Fibroblast of peridontal ligament (primary cell): ENCODE data around the gene DEFB123.
A peak's percentile ranks its signal among the peaks of the same experiment; 100 is the strongest.
"Not testable (repeated sequence)": the region's sequence is repeated elsewhere in the genome, so short reads cannot be mapped to it uniquely, and the experiment has no call there.

Source experiments
- DNase-seq: peaks from one replicate; pipeline ENCODE4 v3.0.0-alpha.2; 2010; ENCODE audit errors: extremely low read depth

Gene DEFB123

DNA sequence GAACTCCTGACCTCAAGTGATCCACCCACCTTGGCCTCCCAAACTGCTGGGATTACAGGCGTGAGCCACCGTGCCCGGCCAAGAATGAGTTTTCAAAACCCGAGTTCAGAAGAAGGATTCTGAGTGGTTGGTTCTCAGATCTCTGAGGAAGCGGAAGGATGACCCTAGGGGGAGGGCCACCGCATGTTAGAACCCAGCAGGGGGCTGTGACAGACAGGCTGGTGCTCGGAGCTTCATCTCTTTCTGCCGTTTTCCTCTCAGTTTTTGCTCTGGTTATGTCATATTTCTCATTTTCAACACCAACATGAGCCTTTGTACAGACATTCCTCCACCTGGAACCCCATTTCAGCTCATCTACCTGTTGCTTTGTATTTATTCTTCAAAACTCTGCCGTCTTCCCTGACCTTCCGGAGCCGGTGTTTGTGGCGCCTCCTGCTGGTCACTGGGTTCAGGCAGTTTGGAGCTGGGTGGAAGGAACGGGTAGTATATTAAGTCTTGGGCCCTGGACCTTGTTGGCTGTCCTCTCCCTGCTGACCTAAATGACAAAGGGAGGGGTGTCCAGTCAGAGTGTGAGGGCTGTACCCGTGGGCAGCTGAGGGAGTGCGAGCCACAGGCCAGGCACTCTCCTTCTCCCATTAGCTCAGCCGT, at the start of gene DEFB123:
DEFB123 (plus strand) TSS at position 621 of the 648 bp plus-strand sequence. CDS start 67 bp downstream, outside the sequence.
- DNase-seq, result no peak

DNA sequence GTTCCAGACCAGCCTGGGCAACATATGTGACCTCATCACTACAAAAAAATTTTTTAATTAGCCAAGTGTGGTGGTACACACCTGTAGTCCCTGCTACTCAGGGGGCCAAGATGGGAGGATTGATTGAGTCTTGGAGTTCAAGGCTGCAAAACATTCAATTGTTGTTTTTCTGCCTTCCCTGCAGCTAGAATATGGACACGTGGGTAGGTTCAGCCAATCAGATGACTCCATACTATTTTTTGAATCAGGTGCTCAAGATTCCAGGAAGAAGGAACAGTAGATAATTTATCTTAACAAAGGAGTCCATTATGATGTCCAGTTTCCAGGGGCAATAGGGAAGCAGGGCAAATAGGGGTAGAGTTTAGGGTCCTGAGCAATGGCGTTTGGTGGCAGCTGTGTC, 47.6 kb upstream of the DEFB123 start:
- DNase-seq, result no peak

DNA sequence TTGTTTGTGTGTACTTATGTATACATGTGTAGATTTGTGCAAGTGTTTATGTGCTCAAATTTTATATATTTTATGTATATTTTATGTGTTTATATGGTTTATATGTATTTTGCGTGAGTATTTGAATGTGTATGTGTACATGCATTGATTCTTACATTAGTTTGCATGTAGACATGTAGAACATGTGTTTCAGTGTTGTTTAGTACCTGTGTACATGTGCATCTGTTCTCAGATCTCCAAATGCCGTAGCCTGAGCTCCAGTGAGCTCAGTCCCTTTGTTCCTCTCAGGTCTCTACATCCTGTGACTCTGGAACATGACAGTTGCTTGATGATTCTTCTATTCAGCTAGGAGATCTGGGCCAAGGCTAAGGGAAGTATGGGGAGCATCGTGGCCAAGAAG, 45.5 kb upstream of the DEFB123 start:
- no peak for DNase-seq

- DNase-seq, result no peak
Observed at GRCh38 chr20:31403886-31404285, 36.5 kb upstream of the DEFB123 start.

DNA sequence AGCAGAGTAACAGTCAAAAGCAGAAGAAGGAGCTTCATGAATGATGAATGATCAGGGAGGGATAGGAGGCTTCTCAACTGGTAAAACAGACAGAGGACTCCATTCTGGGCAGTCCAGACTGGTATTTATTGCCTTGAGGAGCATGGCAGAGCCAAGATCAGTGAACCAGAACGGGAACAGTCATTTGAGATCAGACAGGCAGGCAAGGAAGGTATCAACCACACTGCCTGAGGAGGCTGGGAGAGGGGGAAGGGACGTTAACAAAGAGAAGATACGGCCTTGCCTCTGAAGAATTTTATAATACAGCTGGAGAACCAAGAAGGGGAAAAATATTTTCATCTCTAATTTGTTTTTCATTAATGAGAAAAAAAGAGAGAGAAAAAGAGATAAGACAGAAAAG, 34.3 kb upstream of the DEFB123 start, which contains the start of gene DEFB121:
DEFB121 (minus strand) TSS at position 101 of the 400 bp plus-strand sequence; CDS start at position 38, 63 bp downstream.
- DNase-seq, result no peak

DNA sequence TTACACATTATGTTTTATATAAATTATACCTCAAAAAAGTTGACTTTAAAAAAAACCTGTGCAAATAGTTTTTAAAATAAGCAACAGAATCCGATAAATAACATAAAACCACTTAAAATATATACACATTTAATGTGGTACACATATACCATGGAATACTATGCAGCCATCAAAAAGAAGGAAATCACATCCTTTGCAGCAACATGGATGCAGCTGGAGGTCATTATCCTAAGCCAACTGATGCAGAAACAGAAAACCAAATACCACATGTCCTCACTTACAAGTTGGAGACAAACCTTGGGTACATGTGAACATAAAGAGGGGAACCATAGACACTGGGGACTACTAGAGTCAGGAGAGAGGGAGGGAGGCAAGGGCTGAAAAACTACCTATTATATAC, 30.4 kb upstream of the DEFB123 start:
- no peak for DNase-seq

- DNase-seq, result no peak
Observed at GRCh38 chr20:31414381-31414780, 26.1 kb upstream of the DEFB123 start.

DNA sequence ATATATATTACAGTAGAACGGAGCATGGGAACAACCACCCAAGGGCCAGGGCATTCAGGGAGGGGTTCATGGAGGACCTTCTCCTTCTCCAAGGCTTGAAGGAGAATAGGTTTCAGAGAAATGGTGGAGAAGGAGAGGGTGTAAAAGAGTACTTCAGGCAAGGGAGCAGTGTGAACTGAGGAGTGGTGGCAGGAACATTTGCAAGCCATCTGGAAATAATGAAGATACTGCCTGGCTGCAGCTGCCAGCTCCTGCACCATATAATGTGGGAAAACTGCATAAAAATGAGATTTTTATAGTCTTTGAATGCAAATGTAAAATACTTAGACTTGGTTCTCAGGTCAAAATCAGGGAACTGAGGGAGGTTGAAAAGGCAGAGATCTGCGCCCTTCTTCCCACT, 24.8 kb upstream of the DEFB123 start:
- DNase-seq, result no peak

- no peak for DNase-seq
Observed at GRCh38 chr20:31418307-31418706, 22.1 kb upstream of the DEFB123 start.

GRCh38 chr20:31425797-31426196, 14.6 kb upstream of the DEFB123 start:
- no peak for DNase-seq

GRCh38 chr20:31426891-31427551, 13.4 kb upstream of the DEFB123 start:
- not testable (repeated sequence) for DNase-seq

- not testable (repeated sequence) for DNase-seq
Observed at GRCh38 chr20:31427576-31427975, 12.9 kb upstream of the DEFB123 start.

DNA sequence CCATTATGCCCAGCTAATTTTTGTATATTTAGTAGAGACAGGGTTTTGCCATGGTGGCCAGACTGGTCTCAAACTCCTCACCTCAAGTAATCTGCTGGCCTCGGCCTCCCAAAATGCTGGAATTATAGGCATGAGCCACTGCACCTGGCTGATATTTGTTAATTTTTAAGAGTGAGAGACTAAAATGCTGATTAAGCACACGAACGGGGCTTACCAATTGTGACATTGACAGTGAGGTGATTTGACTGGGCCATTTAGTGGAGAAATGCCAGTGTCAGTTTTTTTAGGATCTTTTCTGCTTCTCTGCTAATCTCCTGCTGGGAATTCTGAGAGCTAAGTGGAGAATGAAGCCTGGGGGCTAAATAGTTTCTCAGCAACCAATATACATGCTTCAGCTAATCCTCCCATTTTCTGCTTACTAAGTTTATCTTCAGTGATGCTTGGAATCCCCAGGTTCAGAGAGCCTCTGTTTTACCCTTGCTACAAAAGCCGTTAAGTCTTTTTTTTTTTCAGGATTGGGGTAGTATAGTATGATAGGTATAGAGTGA, 9.8 kb upstream of the DEFB123 start:
- no peak for DNase-seq

DNA sequence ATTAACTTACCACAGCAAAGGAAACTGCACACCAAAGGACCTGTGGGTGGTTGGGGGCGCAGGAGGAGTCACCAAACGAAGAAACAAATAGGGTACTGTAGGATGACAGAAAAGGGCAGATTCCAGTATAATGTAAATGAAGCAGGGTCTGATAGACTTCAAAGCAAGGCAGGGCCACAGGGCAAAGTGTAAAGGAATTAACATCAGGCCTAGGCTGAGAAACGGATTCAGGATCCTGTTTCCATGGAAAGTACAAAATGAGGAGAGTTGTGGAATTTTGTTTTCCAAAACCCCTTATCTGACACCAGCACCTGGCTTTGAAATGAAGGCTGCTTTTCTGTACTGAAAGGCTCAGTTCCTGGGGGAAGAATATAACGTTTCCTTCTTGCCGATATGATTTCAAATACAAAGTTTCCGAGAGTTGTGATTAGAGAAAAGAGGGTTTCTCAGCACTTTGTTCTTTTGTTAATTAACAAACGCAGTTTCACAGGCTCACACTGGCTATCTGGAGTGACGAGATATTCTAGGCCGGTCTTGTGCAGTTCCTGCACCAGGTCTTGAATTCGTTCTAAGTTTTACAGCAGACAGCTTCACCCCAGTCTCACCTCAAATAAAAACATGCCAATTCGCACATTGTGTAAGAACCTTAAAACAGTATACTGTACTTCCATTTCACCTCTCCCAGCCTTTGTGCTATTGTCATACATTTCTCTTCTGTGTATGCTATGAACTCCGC, 5.8 kb downstream of the DEFB123 start:
- DNase-seq, result no peak

DNA sequence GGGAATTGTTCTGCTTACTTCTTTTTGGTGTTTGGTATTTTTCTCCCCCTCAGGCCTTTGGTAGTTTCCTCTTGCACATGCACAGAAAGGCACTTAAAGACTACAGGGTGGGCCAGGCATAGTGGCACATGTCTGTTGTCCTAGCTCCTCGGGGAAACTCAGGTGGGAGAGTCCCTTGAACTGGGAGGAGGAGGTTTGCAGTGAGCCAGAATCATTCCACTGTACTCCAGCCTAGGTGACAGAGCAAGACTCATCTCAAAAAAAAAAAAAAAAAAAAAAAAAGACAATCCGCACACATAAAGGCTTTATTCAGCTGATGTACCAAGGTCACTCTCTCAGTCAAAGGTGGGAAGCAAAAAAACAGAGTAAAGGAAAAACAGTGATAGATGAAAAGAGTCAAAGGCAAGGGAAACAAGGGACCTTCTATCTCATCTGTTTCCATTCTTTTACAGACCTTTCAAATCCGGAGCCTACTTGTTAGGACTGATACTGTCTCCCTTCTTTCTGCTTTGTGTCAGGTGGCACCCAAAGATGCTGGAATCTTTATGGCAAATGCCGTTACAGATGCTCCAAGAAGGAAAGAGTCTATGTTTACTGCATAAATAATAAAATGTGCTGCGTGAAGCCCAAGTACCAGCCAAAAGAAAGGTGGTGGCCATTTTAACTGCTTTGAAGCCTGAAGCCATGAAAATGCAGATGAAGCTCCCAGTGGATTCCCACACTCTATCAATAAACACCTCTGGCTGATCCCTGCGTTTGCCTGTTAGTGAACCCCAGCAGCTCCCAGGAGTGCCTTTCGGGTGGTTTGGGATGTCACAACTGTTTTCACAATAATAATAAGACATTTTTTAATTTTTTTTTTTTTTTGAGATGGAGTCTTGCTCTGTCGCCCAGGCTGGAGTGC, 9.3 kb downstream of the DEFB123 start:
- no peak for DNase-seq

DNA sequence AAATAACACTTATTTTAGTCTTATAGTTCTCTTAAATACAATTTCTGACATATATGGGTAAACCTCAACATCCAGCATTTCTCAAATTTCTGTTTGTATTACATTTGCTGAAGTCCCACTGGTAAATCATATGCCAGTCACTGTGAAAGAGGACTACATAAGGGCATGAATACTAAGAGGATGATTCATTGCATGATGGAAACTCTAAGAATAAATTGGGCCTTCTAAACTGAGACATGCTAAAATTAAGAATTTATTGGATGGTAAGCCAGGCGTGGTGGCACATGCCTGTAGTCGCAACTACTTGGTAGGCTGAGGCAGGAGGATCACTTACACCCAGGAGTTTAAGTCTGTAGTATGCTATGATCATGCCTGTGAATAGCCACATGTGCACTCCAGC, 12.1 kb downstream of the DEFB123 start:
- DNase-seq, result peak; percentile 29

- DNase-seq, result no peak
Observed at GRCh38 chr20:31454361-31454760, 13.9 kb downstream of the DEFB123 start.

- not testable (repeated sequence) for DNase-seq
Observed at GRCh38 chr20:31470946-31471345, 30.5 kb downstream of the DEFB123 start.

DNA sequence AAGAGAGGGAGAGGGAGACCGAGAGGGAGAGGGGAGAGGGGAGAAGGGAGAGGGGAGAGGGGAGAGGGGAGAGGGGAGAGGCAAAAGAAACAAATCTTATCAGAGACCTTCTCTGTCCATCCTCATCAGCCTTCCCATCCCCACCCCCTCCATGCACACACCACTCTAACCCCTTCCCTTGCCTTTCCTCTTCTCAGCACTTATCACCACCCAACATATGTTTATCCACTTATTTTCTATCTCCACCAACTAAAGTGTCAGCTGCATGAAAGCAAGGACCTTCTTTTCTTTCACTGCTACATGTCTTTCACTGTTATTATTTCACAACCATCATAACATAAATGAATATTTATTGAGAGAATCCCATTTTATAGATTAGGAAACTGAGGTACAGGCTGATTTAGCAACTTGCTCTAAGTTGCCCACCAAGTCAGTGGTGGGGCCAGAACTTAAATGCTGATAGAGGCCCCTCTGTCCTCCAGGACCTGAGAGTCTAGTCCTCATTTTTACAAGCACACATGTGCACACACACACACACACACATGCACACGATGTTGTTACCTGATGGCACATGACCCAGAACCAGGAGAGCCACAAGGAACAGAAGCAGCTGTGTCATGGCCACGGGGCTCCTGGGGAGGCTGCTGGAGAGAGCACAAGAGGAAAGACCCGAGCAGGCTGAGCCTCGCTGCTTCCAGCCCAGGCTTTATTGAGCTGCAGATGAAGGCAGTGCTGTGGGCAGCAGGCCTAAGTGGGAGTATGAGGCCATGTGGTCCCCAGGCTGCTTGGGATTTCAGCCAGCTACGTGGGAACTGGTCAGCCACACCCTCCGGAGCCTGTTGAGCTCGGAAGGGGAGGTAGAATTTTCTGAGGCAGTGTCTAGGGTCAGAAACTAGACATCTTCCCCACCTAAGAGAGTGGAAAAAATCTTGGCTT, 32.2 kb downstream of the DEFB123 start:
- DNase-seq, result peak; percentile 25
